ENCODE data around the gene PIM3.

- TF ChIP-seq, protein P1, sequence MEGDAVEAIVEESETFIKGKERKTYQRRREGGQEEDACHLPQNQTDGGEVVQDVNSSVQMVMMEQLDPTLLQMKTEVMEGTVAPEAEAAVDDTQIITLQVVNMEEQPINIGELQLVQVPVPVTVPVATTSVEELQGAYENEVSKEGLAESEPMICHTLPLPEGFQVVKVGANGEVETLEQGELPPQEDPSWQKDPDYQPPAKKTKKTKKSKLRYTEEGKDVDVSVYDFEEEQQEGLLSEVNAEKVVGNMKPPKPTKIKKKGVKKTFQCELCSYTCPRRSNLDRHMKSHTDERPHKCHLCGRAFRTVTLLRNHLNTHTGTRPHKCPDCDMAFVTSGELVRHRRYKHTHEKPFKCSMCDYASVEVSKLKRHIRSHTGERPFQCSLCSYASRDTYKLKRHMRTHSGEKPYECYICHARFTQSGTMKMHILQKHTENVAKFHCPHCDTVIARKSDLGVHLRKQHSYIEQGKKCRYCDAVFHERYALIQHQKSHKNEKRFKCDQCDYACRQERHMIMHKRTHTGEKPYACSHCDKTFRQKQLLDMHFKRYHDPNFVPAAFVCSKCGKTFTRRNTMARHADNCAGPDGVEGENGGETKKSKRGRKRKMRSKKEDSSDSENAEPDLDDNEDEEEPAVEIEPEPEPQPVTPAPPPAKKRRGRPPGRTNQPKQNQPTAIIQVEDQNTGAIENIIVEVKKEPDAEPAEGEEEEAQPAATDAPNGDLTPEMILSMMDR (IDR thresholded peaks at IDR 0.05; ENCODE audit: borderline replicate concordance, extremely low read depth, low read length, poor library complexity, severe bottlenecking) = no peak
- TF ChIP-seq EZH2 (IDR thresholded peaks at IDR 0.05; ENCODE audit: borderline replicate concordance, low read depth, low read length, severe bottlenecking) = no peak
These were observed 38.9 kb upstream of the PIM3 start for GRCh38 chr22:49921508-49922278.
